H1 (cell line): ENCODE measurements around the gene DERL3. TPM values are rescaled to one million over a fixed set of nuclear protein-coding genes. Genes with fewer than 3 reads are reported as not detected.
A peak's percentile ranks its signal among the peaks of the same experiment; 100 is the strongest.

ENCODE experiments used
- CTCF ChIA-PET: fragments of 300-600 bp; sonication (Branson Sonifier 250); formaldehyde crosslinking; loops from one replicate; lab custom pipeline; 2021; ENCODE audit not compliant: partially characterized antibody; lab: Charles Lee
- POLR2A ChIA-PET: fragments of 300-600 bp; sonication (Branson Sonifier 250); formaldehyde crosslinking; loops from one replicate; lab custom pipeline; 2021; ENCODE audit warnings: inconsistent platforms; ENCODE audit not compliant: partially characterized antibody; lab: Charles Lee
- DNase-seq, 2 experiments: peaks; one replicate each; pipeline versions ENCODE4 v3.0.0 to v3.0.0-alpha.2; 2010 to 2022; ENCODE audit warnings: low spot score in 2 of 2, low read depth in 1 of 2, mixed read lengths in 1 of 2
- FAIRE-seq: peaks from 2 replicates; lab custom pipeline; 2011; peaks lifted over from hg19 to GRCh38; lab: Jason Lieb, UNC
- H2AFZ ChIP-seq: 2 replicates; pipeline ENCODE4 v1.8.1; 2012; ENCODE audit warnings: low read length, inconsistent platforms
- H2AK5ac ChIP-seq: 2 replicates; pipeline ENCODE4 v1.6.1; 2013; ENCODE audit warnings: low read depth, low read length
- H2BK120ac ChIP-seq: replicated peaks from 2 replicates; pipeline ENCODE3; 2013; ENCODE audit warnings: low read depth, low read length, inconsistent platforms
- H2BK12ac ChIP-seq: 2 replicates; pipeline ENCODE4 v1.6.1; 2013; ENCODE audit warnings: low read depth, low read length
- H2BK15ac ChIP-seq: 2 replicates; pipeline ENCODE4 v1.6.1; 2013; ENCODE audit warnings: low read length
- H2BK20ac ChIP-seq: 2 replicates; pipeline ENCODE4 v1.6.1; 2013; ENCODE audit warnings: low read length
- H2BK5ac ChIP-seq: 2 replicates; pipeline ENCODE4 v1.6.1; 2013; ENCODE audit warnings: low read depth, low read length
- H3K14ac ChIP-seq: 2 replicates; pipeline ENCODE4 v1.6.1; 2013; ENCODE audit warnings: inconsistent platforms; ENCODE audit not compliant: insufficient read length
- H3K18ac ChIP-seq: 2 replicates; pipeline ENCODE4 v1.6.1; 2013; ENCODE audit warnings: low read length; ENCODE audit errors: extremely low read depth
- H3K23ac ChIP-seq: 2 replicates; pipeline ENCODE4 v1.6.1; 2013; ENCODE audit warnings: inconsistent platforms; ENCODE audit not compliant: insufficient read length
- H3K23me2 ChIP-seq: 2 replicates; pipeline ENCODE4 v1.6.1; 2013; ENCODE audit warnings: low read depth, low read length
- H3K27ac ChIP-seq: 2 replicates; pipeline ENCODE4 v1.6.1; 2011; ENCODE audit warnings: low read depth, low read length, inconsistent platforms
- H3K27me3 ChIP-seq, 4 experiments: replicated peaks in 1 of 4; 1 replicate in 1 of 4; 2 replicates in 3 of 4; pipeline versions ENCODE4 v1.6.1 to v1.8.1; 2011 to 2013; ENCODE audit warnings: low read length in 3 of 4, mild to moderate bottlenecking in 3 of 4, inconsistent platforms in 2 of 4, mixed read lengths in 2 of 4, moderate library complexity in 1 of 4; ENCODE audit not compliant: control insufficient read depth in 3 of 4, insufficient read depth in 3 of 4; ENCODE audit errors: extremely low read depth in 1 of 4
- H3K36me3 ChIP-seq, 4 experiments: 2 replicates each; pipeline versions ENCODE4 v1.6.1 to v1.8.1; 2011 to 2013; ENCODE audit warnings: mild to moderate bottlenecking in 4 of 4, low read length in 3 of 4, moderate library complexity in 2 of 4, control low read depth in 1 of 4, inconsistent platforms in 1 of 4; ENCODE audit not compliant: insufficient read depth in 4 of 4, control insufficient read depth in 2 of 4
- H3K4ac ChIP-seq: replicated peaks from 2 replicates; pipeline ENCODE3; 2013; ENCODE audit warnings: low read length, low read depth, mixed read lengths, inconsistent platforms; ENCODE audit not compliant: insufficient read length
- H3K4me1 ChIP-seq, 4 experiments: replicated peaks in 1 of 4; 1 replicate in 1 of 4; 2 replicates in 3 of 4; pipeline versions ENCODE4 v1.6.1 to v1.8.1; 2011 to 2013; ENCODE audit warnings: low read length in 3 of 4, inconsistent platforms in 2 of 4, mixed read lengths in 1 of 4; ENCODE audit not compliant: insufficient read depth in 4 of 4, control insufficient read depth in 3 of 4
- H3K4me2 ChIP-seq, 2 experiments: 2 replicates each; pipeline versions ENCODE4 v1.6.1 to v1.8.1; 2011 to 2013; ENCODE audit warnings: low read depth in 2 of 2, low read length in 2 of 2, control low read depth in 1 of 2, inconsistent platforms in 1 of 2, mild to moderate bottlenecking in 1 of 2; ENCODE audit not compliant: insufficient read depth in 1 of 2
- H3K4me3 ChIP-seq, 4 experiments: fragments of 200-600, 300-600 bp in 1 of 4; sonication (generic), shearing (Covaris generic), sonication (Bioruptor Twin) in 1 of 4; 2 replicates each; pipeline versions ENCODE4 v1.5.1 to v1.8.1; 2011 to 2016; ENCODE audit warnings: low read length in 4 of 4, low read depth in 3 of 4, control low read depth in 2 of 4, inconsistent platforms in 2 of 4, mild to moderate bottlenecking in 2 of 4, mixed read lengths in 1 of 4, moderate library complexity in 1 of 4; ENCODE audit not compliant: insufficient read depth in 2 of 4; ENCODE audit errors: extremely low read depth in 1 of 4
- H3K56ac ChIP-seq: replicated peaks from 2 replicates; pipeline ENCODE3; 2013; ENCODE audit warnings: low read depth, mild to moderate bottlenecking, mixed read lengths, low read length, inconsistent platforms; ENCODE audit not compliant: insufficient read length
- H3K79me1 ChIP-seq: 2 replicates; pipeline ENCODE4 v1.6.1; 2013; ENCODE audit warnings: low read depth, low read length, control low read depth
- H3K79me2 ChIP-seq, 2 experiments: 2 replicates each; pipeline versions ENCODE4 v1.6.1 to v1.8.1; 2012 to 2013; ENCODE audit warnings: low read length in 2 of 2, mild to moderate bottlenecking in 2 of 2, inconsistent platforms in 1 of 2; ENCODE audit not compliant: insufficient read depth in 2 of 2, control insufficient read depth in 1 of 2
- H3K9ac ChIP-seq, 4 experiments: replicated peaks in 1 of 4; 1 replicate in 1 of 4; 2 replicates in 3 of 4; pipeline versions ENCODE4 v1.6.1 to v1.8.1; 2011 to 2013; ENCODE audit warnings: low read depth in 3 of 4, low read length in 3 of 4, control low read depth in 2 of 4, mild to moderate bottlenecking in 2 of 4, moderate library complexity in 2 of 4, inconsistent platforms in 1 of 4; ENCODE audit errors: extremely low read depth in 1 of 4
- H3K9me3 ChIP-seq, 2 experiments: 2 replicates each; pipeline versions ENCODE4 v1.6.1 to v1.8.1; 2012 to 2013; ENCODE audit warnings: mild to moderate bottlenecking in 2 of 2, moderate library complexity in 2 of 2, control low read depth in 1 of 2, inconsistent platforms in 1 of 2, low read depth in 1 of 2, low read length in 1 of 2, mixed read lengths in 1 of 2; ENCODE audit not compliant: insufficient read depth in 2 of 2
- H4K20me1 ChIP-seq, 2 experiments: replicated peaks in 1 of 2; 2 replicates each; pipeline versions ENCODE3 to v1.8.1; 2011 to 2013; ENCODE audit warnings: inconsistent platforms in 2 of 2, low read length in 2 of 2, mild to moderate bottlenecking in 1 of 2; ENCODE audit not compliant: insufficient read depth in 2 of 2, control insufficient read depth in 1 of 2
- H4K5ac ChIP-seq: 2 replicates; pipeline ENCODE4 v1.6.1; 2013; ENCODE audit warnings: low read length, low read depth, mixed read lengths, inconsistent platforms; ENCODE audit not compliant: insufficient read length
- H4K8ac ChIP-seq: 2 replicates; pipeline ENCODE4 v1.8.0; 2013; ENCODE audit warnings: mild to moderate bottlenecking, moderate library complexity, low read length, inconsistent platforms; ENCODE audit not compliant: insufficient read depth; ENCODE audit errors: extremely low read depth
- H4K91ac ChIP-seq: replicated peaks from 2 replicates; pipeline ENCODE3; 2013; ENCODE audit warnings: low read length, mixed read lengths, inconsistent platforms; ENCODE audit not compliant: insufficient read length
- BCL11A ChIP-seq, 2 experiments: IDR thresholded peaks; one replicate each; pipeline ENCODE4 v1.6.1; 2011; ENCODE audit warnings: low read depth in 2 of 2, low read length in 2 of 2, mild to moderate bottlenecking in 2 of 2
- CHD1 ChIP-seq: IDR thresholded peaks from 2 replicates; pipeline ENCODE4 v1.6.1; 2012; ENCODE audit warnings: low read depth, low read length, improper control_type of control experiment
- EP300 ChIP-seq, 2 experiments: IDR thresholded peaks; 1 replicate in 1 of 2; 2 replicates in 1 of 2; pipeline ENCODE4 v1.6.1; 2011 to 2012; ENCODE audit warnings: low read depth in 2 of 2, low read length in 2 of 2, mild to moderate bottlenecking in 2 of 2, borderline replicate concordance in 1 of 2, inconsistent platforms in 1 of 2, moderate library complexity in 1 of 2
- MAX ChIP-seq: IDR thresholded peaks from 2 replicates; pipeline ENCODE4 v1.6.1; 2012; ENCODE audit warnings: inconsistent platforms
- NANOG ChIP-seq: IDR thresholded peaks from 2 replicates; pipeline ENCODE4 v1.6.1; 2011; ENCODE audit warnings: low read length, low read depth, mild to moderate bottlenecking, inconsistent platforms; ENCODE audit not compliant: insufficient read depth, poor library complexity, severe bottlenecking
- POLR2AphosphoS5 ChIP-seq: IDR thresholded peaks from 2 replicates; pipeline ENCODE4 v1.6.1; 2011; ENCODE audit warnings: low read depth, low read length
- POU5F1 ChIP-seq: IDR thresholded peaks from 2 replicates; pipeline ENCODE4 v1.6.1; 2011; ENCODE audit warnings: low read depth, mild to moderate bottlenecking, low read length, moderate library complexity
- SIRT6 ChIP-seq: IDR thresholded peaks from one replicate; pipeline ENCODE4 v1.7.1; 2012; ENCODE audit warnings: low read length, inconsistent platforms
- WGBS, 2 experiments: shearing (Covaris generic) in 1 of 2; methylation state at CpG; one replicate each; pipeline versions ENCODE4 v1.1.6 to v1.1.7; 2013 to 2015; ENCODE audit warnings: low lambda C conversion rate in 2 of 2, mixed read lengths in 2 of 2, inconsistent platforms in 1 of 2, low coverage in 1 of 2, missing lambda C conversion rate in 1 of 2; ENCODE audit not compliant: insufficient replicate concordance in 2 of 2, insufficient coverage in 1 of 2, insufficient read length in 1 of 2; ENCODE audit errors: extremely low coverage in 1 of 2, missing lambda C conversion rate in 1 of 2; 5-methylcytosine and 5-hydroxymethylcytosine counted together
- polyA plus RNA-seq, 7 experiments: library from polyadenylated mRNA; depleted of rRNA in 3 of 7; stranded (reverse) in 5 of 7; unstranded in 2 of 7; fragments of >200 nt in 5 of 7; fragments of 200-250 nt in 2 of 7; gene quantifications; 1 replicate in 5 of 7; 2 replicates in 1 of 7; 4 replicates in 1 of 7; pipeline versions ENCODE4 v1.2.1 to v1.2.3, GENCODE V29; 2011 to 2013; ENCODE audit warnings: missing spikeins in 2 of 7, mixed read lengths in 2 of 7
- total RNA-seq: library from RNA; stranded (reverse); fragmentation: NEBNext Ultra II Directional; extraction: Animal tissue kit (Norgen Biotek cat#: 25700); gene quantifications from 2 replicates; pipeline ENCODE4 v1.2.1, GENCODE V29; 2021

DERL3 gene
- total and polyA plus RNA-seq, 2 of the 8 experiments (the other 6 are each of a cell fraction or from before 2014, with no cell fraction given): 8.7 to 19.5 TPM

GRCh38 chr22:23786261-23786710, 52.5 kb downstream of the DERL3 start:
- H3K56ac ChIP-seq: no peak overlapping the region
- H3K4me1 ChIP-seq: peaks cover 0 to 12% (median 4%) of the 10 kb centered on the region in 4 experiments; a peak in 6 of 7 replicates
- H3K18ac ChIP-seq: peak overlapping the region; percentile 4; the same call in 1 of the 2 replicates
- peaks cover 22 to 39% of the 10 kb centered on the region in 2 experiments for H3K79me2 ChIP-seq
- peak overlapping the region; percentile 9 for H4K91ac ChIP-seq
- H3K23me2 ChIP-seq: peaks cover 3% of the 10 kb centered on the region; the same call in 1 of the 2 replicates
- no peaks in the 10 kb centered on the region for H3K36me3 ChIP-seq
- DNase-seq (peak in 1 of 2 experiments; percentile 57), FAIRE-seq (no peak)
- peaks cover 3% of the 10 kb centered on the region; the same call in 1 of the 2 replicates for H3K79me1 ChIP-seq
- no peaks in the 10 kb centered on the region for H3K27me3 ChIP-seq
- H3K4me3 ChIP-seq: peak overlapping the region; percentile 79 to 87 (median 82)
- CTCF ChIA-PET: interaction anchor here (0.6 to 6.4 kb wide), 3 partner anchors 10 to 196 kb away, joined by 5 to 47 read pairs (median 42); partner anchors contain the start of genes CHCHD10 and MMP11
- TF ChIP-seq SIRT6: no peak
- TF ChIP-seq NANOG: no peak
- no peak for TF ChIP-seq EP300 (IDR thresholded peaks at IDR 0.05; ENCODE audit: borderline replicate concordance in 1 of 2, low read depth in 2 of 2, low read length in 2 of 2)
- TF ChIP-seq POU5F1: no peak
- TF ChIP-seq CHD1: no peak
- no peak for TF ChIP-seq MAX
- TF ChIP-seq POLR2AphosphoS5: no peak
- no peak for TF ChIP-seq BCL11A (IDR thresholded peaks at IDR 0.05; ENCODE audit: low read depth in 2 of 2, low read length in 2 of 2)
- POLR2A ChIA-PET: interaction anchor here (0.6 to 4.5 kb wide), 8 partner anchors 8 to 94 kb away, joined by 3 to 45 read pairs (median 5); partner anchors contain the start of gene MMP11
- WGBS, 2 experiments: 76% methylated on average over 9 of the region's 9 CpGs; no CpG with 5 or more reads in 1 of the 2 experiments
- no peak overlapping the region for H2BK120ac ChIP-seq
- H3K23ac ChIP-seq: no peak overlapping the region
- peak overlapping the region; percentile 93 for H4K8ac ChIP-seq
- H2BK15ac ChIP-seq: 0 out of 2 replicates have a peak overlapping the region, but pooled peaks have one; percentile 25
- H3K27ac ChIP-seq: 0 out of 2 replicates have a peak overlapping the region, but pooled peaks have one; percentile 19
- peak overlapping the region; percentile 76; the same call in 1 of the 2 replicates for H2AFZ ChIP-seq
- no peaks in the 10 kb centered on the region for H3K9me3 ChIP-seq
- H2AK5ac ChIP-seq: no peak overlapping the region
- H4K5ac ChIP-seq: peak overlapping the region; percentile 89
- no peak overlapping the region for H3K4ac ChIP-seq
- H4K20me1 ChIP-seq: peaks cover 2 to 12% of the 10 kb centered on the region in 2 experiments
- H2BK12ac ChIP-seq: peak overlapping the region; percentile 34
- H2BK20ac ChIP-seq: no peak overlapping the region
- H3K9ac ChIP-seq: peak overlapping the region in 3 of 4 experiments; percentile 52 to 82 (median 56); a peak in 5 of 7 replicates
- H2BK5ac ChIP-seq: peak overlapping the region; percentile 90
- peak overlapping the region; percentile 64 to 71 for H3K4me2 ChIP-seq
- no peak overlapping the region for H3K14ac ChIP-seq
